ENCODE data around the gene LGR6.

LGR6 gene

DNA sequence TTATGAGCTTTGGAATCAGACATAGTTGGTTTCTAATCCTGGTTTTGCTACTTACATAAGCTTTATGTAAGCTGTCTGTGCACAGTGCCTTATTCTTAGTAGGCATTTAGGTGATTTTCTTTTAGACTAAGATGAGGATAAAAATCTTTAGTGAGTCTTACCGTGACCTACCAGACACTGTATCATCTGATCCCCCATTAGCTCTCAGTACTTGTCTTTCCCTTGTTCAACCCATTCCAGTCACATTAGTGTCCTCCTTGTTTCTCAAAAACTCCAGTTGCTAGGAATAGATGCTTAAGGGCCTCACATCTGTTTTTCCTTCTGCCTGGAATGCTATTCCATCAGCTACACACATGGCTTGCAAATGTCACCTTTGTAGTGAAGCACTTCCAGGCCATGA is 173.7 kb downstream of the LGR6 start:
- TF ChIP-seq ISL1 (CRISPR knock-in tag; IDR thresholded peaks at IDR 0.05) (no peak), BACH2 (CRISPR knock-in tag; IDR thresholded peaks at IDR 0.05; ENCODE audit: borderline replicate concordance) (no peak), ZNF565 (CRISPR knock-in tag; conservative IDR thresholded peaks at IDR 0.05; ENCODE audit: low read depth) (no peak), PPARA (CRISPR knock-in tag; IDR thresholded peaks at IDR 0.05; ENCODE audit: borderline replicate concordance) (no peak), SNAI2 (CRISPR knock-in tag; IDR thresholded peaks at IDR 0.05) (no peak), ZNF70 (CRISPR knock-in tag; IDR thresholded peaks at IDR 0.05) (no peak), TCF4 (CRISPR knock-in tag; IDR thresholded peaks at IDR 0.05; ENCODE audit: borderline replicate concordance) (no peak), OSR1 (CRISPR knock-in tag; IDR thresholded peaks at IDR 0.05) (no peak), GLIS3 (CRISPR knock-in tag; IDR thresholded peaks at IDR 0.05) (no peak)
- TF ChIP-seq, protein P1, sequence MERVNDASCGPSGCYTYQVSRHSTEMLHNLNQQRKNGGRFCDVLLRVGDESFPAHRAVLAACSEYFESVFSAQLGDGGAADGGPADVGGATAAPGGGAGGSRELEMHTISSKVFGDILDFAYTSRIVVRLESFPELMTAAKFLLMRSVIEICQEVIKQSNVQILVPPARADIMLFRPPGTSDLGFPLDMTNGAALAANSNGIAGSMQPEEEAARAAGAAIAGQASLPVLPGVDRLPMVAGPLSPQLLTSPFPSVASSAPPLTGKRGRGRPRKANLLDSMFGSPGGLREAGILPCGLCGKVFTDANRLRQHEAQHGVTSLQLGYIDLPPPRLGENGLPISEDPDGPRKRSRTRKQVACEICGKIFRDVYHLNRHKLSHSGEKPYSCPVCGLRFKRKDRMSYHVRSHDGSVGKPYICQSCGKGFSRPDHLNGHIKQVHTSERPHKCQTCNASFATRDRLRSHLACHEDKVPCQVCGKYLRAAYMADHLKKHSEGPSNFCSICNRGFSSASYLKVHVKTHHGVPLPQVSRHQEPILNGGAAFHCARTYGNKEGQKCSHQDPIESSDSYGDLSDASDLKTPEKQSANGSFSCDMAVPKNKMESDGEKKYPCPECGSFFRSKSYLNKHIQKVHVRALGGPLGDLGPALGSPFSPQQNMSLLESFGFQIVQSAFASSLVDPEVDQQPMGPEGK (CRISPR knock-in tag; IDR thresholded peaks at IDR 0.05; ENCODE audit: borderline replicate concordance): no peak
- TF ChIP-seq, protein P2, sequence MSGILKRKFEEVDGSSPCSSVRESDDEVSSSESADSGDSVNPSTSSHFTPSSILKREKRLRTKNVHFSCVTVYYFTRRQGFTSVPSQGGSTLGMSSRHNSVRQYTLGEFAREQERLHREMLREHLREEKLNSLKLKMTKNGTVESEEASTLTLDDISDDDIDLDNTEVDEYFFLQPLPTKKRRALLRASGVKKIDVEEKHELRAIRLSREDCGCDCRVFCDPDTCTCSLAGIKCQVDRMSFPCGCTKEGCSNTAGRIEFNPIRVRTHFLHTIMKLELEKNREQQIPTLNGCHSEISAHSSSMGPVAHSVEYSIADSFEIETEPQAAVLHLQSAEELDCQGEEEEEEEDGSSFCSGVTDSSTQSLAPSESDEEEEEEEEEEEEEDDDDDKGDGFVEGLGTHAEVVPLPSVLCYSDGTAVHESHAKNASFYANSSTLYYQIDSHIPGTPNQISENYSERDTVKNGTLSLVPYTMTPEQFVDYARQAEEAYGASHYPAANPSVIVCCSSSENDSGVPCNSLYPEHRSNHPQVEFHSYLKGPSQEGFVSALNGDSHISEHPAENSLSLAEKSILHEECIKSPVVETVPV (CRISPR knock-in tag; IDR thresholded peaks at IDR 0.05): no peak
- peak; percentile 59 for ATAC-seq
